ENCODE data around the gene DYNC1H1. TPM values are rescaled to one million over a fixed set of nuclear protein-coding genes. Genes with fewer than 3 reads are reported as not detected.

DYNC1H1 gene
- total RNA-seq, 1 experiment from 2014 or later: 361 TPM

- peak overlapping the region; percentile 89 for H3K9ac ChIP-seq (ENCODE audit: low read length)
- RAD21 ChIA-PET (ENCODE audit: low non-redundant PET in 1 of 2, low total read pairs in 2 of 2, uncharacterized antibody in 2 of 2, unreplicated experiment in 2 of 2): interaction anchor here in 1 of 2 experiments (0.7 kb wide), 1 partner anchor 95 kb away, joined by 3 read pairs; no protein-coding TSS in a partner anchor
- H3K4me2 ChIP-seq (ENCODE audit: low read length): peak overlapping the region; percentile 73
- intact Hi-C loops (cut with micrococcal nuclease): no loop called here
- TF ChIP-seq POLR2A (IDR thresholded peaks at IDR 0.05; ENCODE audit: borderline replicate concordance, extremely low read depth, insufficient read depth, insufficient read length) (peak; percentile 28), SIN3A (IDR thresholded peaks at IDR 0.05; ENCODE audit: low read depth) (no peak)
- no peaks in the 10 kb centered on the region for H3K27me3 ChIP-seq (ENCODE audit: insufficient read depth, low read length)
- H3K9me3 ChIP-seq (ENCODE audit: control insufficient read depth in 1 of 2, insufficient read depth in 1 of 2, low read depth in 1 of 2, low read length in 2 of 2): no peaks in the 10 kb centered on the region
- H3K79me2 ChIP-seq (ENCODE audit: insufficient read depth, low read length): peaks cover 42% of the 10 kb centered on the region
- BruUV-seq (replicated peaks): TSS peak; percentile 83
- DNase-seq (ENCODE audit: low read depth, low spot score) (no peak), ATAC-seq (no peak)
- H3K4me1 ChIP-seq (ENCODE audit: control insufficient read depth in 1 of 2, insufficient read depth in 2 of 2, low read length in 2 of 2): peaks cover 16 to 46% of the 10 kb centered on the region in 2 experiments
- peaks cover 22 to 31% of the 10 kb centered on the region in 2 experiments for H3K36me3 ChIP-seq (ENCODE audit: control insufficient read depth in 1 of 2, insufficient read depth in 2 of 2, low read length in 2 of 2)
- CTCF ChIA-PET: interaction anchor here (2.0 kb wide), 1 partner anchor 9 kb away, joined by 13 read pairs; no protein-coding TSS in a partner anchor
- peaks cover 23% of the 10 kb centered on the region for H4K20me1 ChIP-seq (ENCODE audit: insufficient read depth)
- no peaks in the 10 kb centered on the region for H3K9me2 ChIP-seq (ENCODE audit: insufficient read depth)
- H2AFZ ChIP-seq (ENCODE audit: low read depth, low read length, poor library complexity, severe bottlenecking): no peak overlapping the region
- H3K27ac ChIP-seq (ENCODE audit: low read depth, low read length): peak overlapping the region; percentile 93
- peak overlapping the region; percentile 49 to 85 for H3K4me3 ChIP-seq (replicated peaks in 1 of 2; ENCODE audit: low read depth in 1 of 2, low read length in 2 of 2)
- POLR2A ChIA-PET: interaction anchor here (0.6 to 1.4 kb wide), 3 partner anchors 16 to 218 kb away, joined by 3 to 7 read pairs (median 3); no protein-coding TSS in a partner anchor
These were observed 123.8 kb downstream of the DYNC1H1 start for GRCh38 chr14:102088012-102088792.

- intact Hi-C loops (cut with micrococcal nuclease): no loop called here
- no TSS peak for BruUV-seq (replicated peaks)
- Histone ChIP-seq H3K9ac (ENCODE audit: low read length) (no peak overlapping the region), H3K4me3 (replicated peaks in 1 of 2; ENCODE audit: low read depth in 1 of 2, low read length in 2 of 2) (no peak overlapping the region), H2AFZ (ENCODE audit: low read depth, low read length, poor library complexity, severe bottlenecking) (no peak overlapping the region), H3K79me2 (ENCODE audit: insufficient read depth, low read length) (peaks cover 26% of the 10 kb centered on the region), H3K36me3 (ENCODE audit: control insufficient read depth in 1 of 2, insufficient read depth in 2 of 2, low read length in 2 of 2) (peaks cover 6 to 16% of the 10 kb centered on the region in 2 experiments; a peak in 3 of 4 replicates), H3K9me2 (ENCODE audit: insufficient read depth) (no peaks in the 10 kb centered on the region), H3K9me3 (ENCODE audit: control insufficient read depth in 1 of 2, insufficient read depth in 1 of 2, low read depth in 1 of 2, low read length in 2 of 2) (no peaks in the 10 kb centered on the region), H4K20me1 (ENCODE audit: insufficient read depth) (peaks cover 9% of the 10 kb centered on the region; the same call in 1 of the 2 replicates), H3K4me2 (ENCODE audit: low read length) (no peak overlapping the region), H3K4me1 (ENCODE audit: control insufficient read depth in 1 of 2, insufficient read depth in 2 of 2, low read length in 2 of 2) (peaks cover 16 to 34% of the 10 kb centered on the region in 2 experiments), H3K27ac (ENCODE audit: low read depth, low read length) (no peak overlapping the region), H3K27me3 (ENCODE audit: insufficient read depth, low read length) (no peaks in the 10 kb centered on the region)
- ChIA-PET RAD21 (ENCODE audit: low non-redundant PET in 1 of 2, low total read pairs in 2 of 2, uncharacterized antibody in 2 of 2, unreplicated experiment in 2 of 2) (no interaction called here), CTCF (no interaction called here), POLR2A (interaction anchor here (1.2 kb wide), 1 partner anchor 26 kb away, joined by 3 read pairs; no protein-coding TSS in a partner anchor)
- DNase-seq (ENCODE audit: low read depth, low spot score) (no peak), ATAC-seq (no peak)
- no peak for TF ChIP-seq FOSL1 (IDR thresholded peaks at IDR 0.05; ENCODE audit: low read depth)
- no peak for TF ChIP-seq MAX (IDR thresholded peaks at IDR 0.05)
- no peak for TF ChIP-seq REST (IDR thresholded peaks at IDR 0.05; ENCODE audit: low read depth)
- no peak for TF ChIP-seq EZH2phosphoT487 (IDR thresholded peaks at IDR 0.05; ENCODE audit: borderline replicate concordance)
- no peak for TF ChIP-seq SRF (IDR thresholded peaks at IDR 0.05; ENCODE audit: low read depth)
- TF ChIP-seq ZFX (IDR thresholded peaks at IDR 0.05): no peak
- no peak for TF ChIP-seq CTCF (IDR thresholded peaks at IDR 0.05 in 2 of 3, conservative IDR thresholded peaks at IDR 0.05 in 1 of 3; ENCODE audit: borderline replicate concordance in 1 of 3, insufficient read depth in 1 of 3, low read depth in 2 of 3, low read length in 2 of 3)
These were observed 125.4 kb downstream of the DYNC1H1 start for GRCh38 chr14:102089621-102090343.

All from HCT116 (cell line).